Measurements from ENCODE around the gene METTL26.

DNA sequence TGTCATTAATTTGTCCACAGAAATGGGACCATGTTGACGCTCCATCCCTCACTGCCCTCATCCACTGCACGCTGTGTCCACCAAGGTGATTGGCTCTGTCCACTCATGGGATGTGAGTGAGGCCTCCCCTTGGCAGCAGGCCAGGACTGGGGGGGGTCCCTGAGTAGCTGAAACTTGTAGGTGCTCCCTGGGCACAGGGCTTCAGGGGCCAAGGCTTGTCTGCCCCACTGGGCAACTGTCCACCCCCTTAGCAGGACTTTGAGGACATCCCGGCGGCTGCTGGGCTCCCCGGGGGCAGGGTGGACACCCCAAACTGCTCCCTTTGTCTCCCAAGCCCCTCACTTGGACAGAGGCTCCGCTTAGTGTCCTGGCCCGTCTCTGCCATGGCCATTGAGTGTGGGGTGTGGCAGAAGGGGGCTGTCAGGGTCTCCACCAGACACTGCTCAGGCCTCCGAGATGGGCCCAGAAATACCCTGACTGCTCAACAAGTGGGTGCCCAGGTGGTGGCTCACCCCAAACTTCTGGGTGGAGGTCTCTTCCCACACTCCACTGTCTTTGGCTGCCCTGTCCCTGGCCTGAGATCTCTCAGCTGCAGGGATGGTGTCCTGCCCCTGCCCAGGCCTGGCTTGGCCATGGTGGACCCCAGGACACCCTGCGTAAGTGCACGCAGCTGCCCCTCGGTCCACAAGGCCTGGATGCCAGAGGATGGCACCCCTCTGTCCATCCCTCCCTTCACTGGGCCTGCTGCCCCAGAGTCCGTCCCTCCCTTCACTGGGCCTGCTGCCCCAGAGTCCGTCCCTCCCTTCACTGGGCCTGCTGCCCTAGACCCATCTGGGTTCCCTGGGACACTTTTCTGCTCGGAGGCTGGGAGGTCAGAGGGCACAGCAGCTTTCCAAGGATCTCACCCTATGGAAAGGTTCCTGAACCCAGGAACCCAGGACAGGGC, 49.2 kb downstream of the METTL26 start:
- TF ChIP-seq, protein P1, sequence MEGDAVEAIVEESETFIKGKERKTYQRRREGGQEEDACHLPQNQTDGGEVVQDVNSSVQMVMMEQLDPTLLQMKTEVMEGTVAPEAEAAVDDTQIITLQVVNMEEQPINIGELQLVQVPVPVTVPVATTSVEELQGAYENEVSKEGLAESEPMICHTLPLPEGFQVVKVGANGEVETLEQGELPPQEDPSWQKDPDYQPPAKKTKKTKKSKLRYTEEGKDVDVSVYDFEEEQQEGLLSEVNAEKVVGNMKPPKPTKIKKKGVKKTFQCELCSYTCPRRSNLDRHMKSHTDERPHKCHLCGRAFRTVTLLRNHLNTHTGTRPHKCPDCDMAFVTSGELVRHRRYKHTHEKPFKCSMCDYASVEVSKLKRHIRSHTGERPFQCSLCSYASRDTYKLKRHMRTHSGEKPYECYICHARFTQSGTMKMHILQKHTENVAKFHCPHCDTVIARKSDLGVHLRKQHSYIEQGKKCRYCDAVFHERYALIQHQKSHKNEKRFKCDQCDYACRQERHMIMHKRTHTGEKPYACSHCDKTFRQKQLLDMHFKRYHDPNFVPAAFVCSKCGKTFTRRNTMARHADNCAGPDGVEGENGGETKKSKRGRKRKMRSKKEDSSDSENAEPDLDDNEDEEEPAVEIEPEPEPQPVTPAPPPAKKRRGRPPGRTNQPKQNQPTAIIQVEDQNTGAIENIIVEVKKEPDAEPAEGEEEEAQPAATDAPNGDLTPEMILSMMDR (IDR thresholded peaks at IDR 0.05; ENCODE audit: low read depth, low read length): no peak
- no peak for TF ChIP-seq EZH2phosphoT487 (IDR thresholded peaks at IDR 0.05; ENCODE audit: low read depth)
